Fibroblast of the aortic adventitia (primary cell): ENCODE data around the gene BHLHE23. TPM values are rescaled to one million over a fixed set of nuclear protein-coding genes. Genes with fewer than 3 reads are reported as not detected.

ENCODE experiments used
- DNase-seq: peaks from one replicate; pipeline ENCODE4 v3.0.0-alpha.2; 2010; ENCODE audit warnings: low read depth
- H3K4me3 ChIP-seq: 2 replicates; pipeline ENCODE4 v1.5.1; 2011; ENCODE audit warnings: low read depth, mild to moderate bottlenecking, control low read depth, low read length, moderate library complexity
- CTCF ChIP-seq: IDR thresholded peaks from 2 replicates; pipeline ENCODE4 v1.5.1; 2011; ENCODE audit warnings: mild to moderate bottlenecking, low read length, control low read depth, inconsistent platforms; ENCODE audit not compliant: insufficient read depth
- total RNA-seq: library from RNA; depleted of rRNA; stranded (reverse); fragments of >200 nt; gene quantifications from 2 replicates; pipeline ENCODE4 v1.2.3, GENCODE V29; 2012; ENCODE audit warnings: low replicate concordance

BHLHE23 gene
- total RNA-seq, 1 donor, result not detected

- peak; percentile 73 for DNase-seq
- peak overlapping the region; percentile 35 for H3K4me3 ChIP-seq
- peak; percentile 98 for TF ChIP-seq CTCF
Observed at GRCh38 chr20:62971950-62972844, 34.6 kb downstream of the BHLHE23 start.

- DNase-seq, result no peak
- H3K4me3 ChIP-seq, result no peak overlapping the region
- no peak for TF ChIP-seq CTCF
Observed at GRCh38 chr20:62971211-62971949, 35.4 kb downstream of the BHLHE23 start.

- no peak for DNase-seq
- no peak for TF ChIP-seq CTCF
- H3K4me3 ChIP-seq, result no peak overlapping the region
Observed at GRCh38 chr20:62970307-62971210, 36.2 kb downstream of the BHLHE23 start.

- DNase-seq, result no peak
- H3K4me3 ChIP-seq, result no peak overlapping the region
- TF ChIP-seq CTCF, result no peak
Observed at GRCh38 chr20:62969939-62970306, 36.8 kb downstream of the BHLHE23 start.

- no peak for TF ChIP-seq CTCF
- no peak for DNase-seq
- H3K4me3 ChIP-seq, result no peak overlapping the region
Observed at GRCh38 chr20:62969179-62969760, 37.5 kb downstream of the BHLHE23 start.
